GM21515 (cell line): ENCODE measurements around the gene RAPGEF2.
A peak's percentile ranks its signal among the peaks of the same experiment; 100 is the strongest.

Source experiments
- ATAC-seq: cut with Tn5 transposase; IDR thresholded peaks from one replicate; pipeline ENCODE4 v1.9.1; 2021; ENCODE audit not compliant: unreplicated experiment

RAPGEF2 gene

GRCh38 chr4:159193046-159193620 lies 90.3 kb downstream of the RAPGEF2 start:
- ATAC-seq, result no peak

- ATAC-seq, result no peak
Measured at GRCh38 chr4:159195361-159195769, 92.5 kb downstream of the RAPGEF2 start.

GRCh38 chr4:159197260-159197884 lies 94.5 kb downstream of the RAPGEF2 start:
- no peak for ATAC-seq

- no peak for ATAC-seq
Measured at GRCh38 chr4:159197885-159198269, 95.0 kb downstream of the RAPGEF2 start.

GRCh38 chr4:159199826-159200225 lies 96.9 kb downstream of the RAPGEF2 start:
- no peak for ATAC-seq

GRCh38 chr4:159201168-159201567 lies 98.3 kb downstream of the RAPGEF2 start:
- ATAC-seq, result no peak

GRCh38 chr4:159204566-159204965 lies 101.7 kb downstream of the RAPGEF2 start:
- no peak for ATAC-seq

GRCh38 chr4:159205466-159205865 lies 102.6 kb downstream of the RAPGEF2 start:
- ATAC-seq, result no peak

- ATAC-seq, result peak; percentile 69
Measured at GRCh38 chr4:159206427-159206871, 103.6 kb downstream of the RAPGEF2 start.

GRCh38 chr4:159209249-159209648 lies 106.4 kb downstream of the RAPGEF2 start:
- no peak for ATAC-seq

- no peak for ATAC-seq
Measured at GRCh38 chr4:159210975-159211374, 108.1 kb downstream of the RAPGEF2 start.

- no peak for ATAC-seq
Measured at GRCh38 chr4:159212675-159213293, 109.9 kb downstream of the RAPGEF2 start.

GRCh38 chr4:159216834-159217233 lies 114.0 kb downstream of the RAPGEF2 start:
- ATAC-seq, result no peak

- ATAC-seq, result no peak
Measured at GRCh38 chr4:159219862-159220261, 117.0 kb downstream of the RAPGEF2 start.

- ATAC-seq, result no peak
Measured at GRCh38 chr4:159220353-159220752, 117.5 kb downstream of the RAPGEF2 start.

- no peak for ATAC-seq
Measured at GRCh38 chr4:159221280-159221679, 118.4 kb downstream of the RAPGEF2 start.

- no peak for ATAC-seq
Measured at GRCh38 chr4:159222043-159222552, 119.2 kb downstream of the RAPGEF2 start.

GRCh38 chr4:159224408-159224807 lies 121.5 kb downstream of the RAPGEF2 start:
- no peak for ATAC-seq

- ATAC-seq, result no peak
Measured at GRCh38 chr4:159227378-159227777, 124.5 kb downstream of the RAPGEF2 start.

GRCh38 chr4:159227984-159228383 lies 125.1 kb downstream of the RAPGEF2 start:
- no peak for ATAC-seq

GRCh38 chr4:159229164-159229563 lies 126.3 kb downstream of the RAPGEF2 start:
- no peak for ATAC-seq

- no peak for ATAC-seq
Measured at GRCh38 chr4:159232465-159233106, 129.7 kb downstream of the RAPGEF2 start.
